HG02885 (cell line): ENCODE measurements around the gene ELOA.
"Not testable (repeated sequence)": the region's sequence is repeated elsewhere in the genome, so short reads cannot be mapped to it uniquely, and the experiment has no call there.

Experiments
- ATAC-seq: cut with Tn5 transposase; IDR thresholded peaks from one replicate; pipeline ENCODE4 v1.9.1; 2021; ENCODE audit warnings: mild to moderate bottlenecking; ENCODE audit not compliant: unreplicated experiment, poor library complexity

Gene ELOA

DNA sequence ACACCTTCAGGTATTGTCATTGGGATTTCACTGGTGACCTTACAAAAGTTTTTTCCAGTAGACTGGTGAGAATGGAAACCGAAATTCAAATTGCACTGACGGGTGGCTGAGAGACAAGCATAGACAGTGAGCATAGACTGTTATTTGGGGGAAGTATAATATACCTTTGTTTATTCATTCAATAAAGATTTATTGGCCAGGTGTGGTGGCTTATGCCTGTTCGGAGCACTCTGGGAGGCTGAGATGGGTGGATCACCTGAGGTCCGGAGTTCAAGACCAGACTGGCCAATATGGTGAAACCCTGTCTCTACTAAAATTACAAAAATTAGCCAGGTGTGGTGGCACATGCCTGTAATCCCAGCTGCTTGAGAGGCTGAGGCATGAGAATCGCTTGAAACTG lies 10.0 kb upstream of the ELOA start:
- not testable (repeated sequence) for ATAC-seq

DNA sequence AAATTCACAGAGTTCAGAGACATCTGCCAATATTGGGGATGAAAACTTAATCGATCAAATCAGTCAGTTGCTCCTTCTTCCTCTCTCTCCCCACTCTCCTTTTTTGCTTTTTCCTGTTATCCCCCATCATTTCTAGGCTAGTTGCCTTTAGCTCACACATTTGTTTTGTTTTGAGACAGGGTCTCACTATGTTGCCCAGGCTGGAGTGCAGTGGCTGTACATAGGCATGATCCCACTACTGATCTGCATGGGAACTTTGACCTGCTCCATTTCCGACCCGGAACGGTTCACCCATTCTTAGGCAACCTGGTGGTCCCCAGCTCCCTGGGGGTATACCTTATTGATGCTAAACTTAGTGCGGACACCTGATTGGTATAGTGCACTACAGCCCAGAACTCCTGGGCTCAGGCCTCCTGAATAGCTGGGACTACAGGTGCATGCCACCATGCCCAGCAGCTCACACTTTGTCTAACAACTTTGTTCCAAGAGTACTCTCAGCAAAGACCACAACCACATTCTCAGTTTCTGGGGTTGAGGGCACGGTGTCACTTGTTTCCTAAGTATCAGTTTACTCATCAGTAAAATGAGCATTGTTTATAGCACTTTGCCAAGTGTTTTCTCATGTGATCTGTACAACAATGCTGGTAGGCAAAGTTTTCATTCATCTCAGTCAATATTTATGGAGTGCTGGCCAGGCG lies 6.7 kb upstream of the ELOA start:
- no peak for ATAC-seq

DNA sequence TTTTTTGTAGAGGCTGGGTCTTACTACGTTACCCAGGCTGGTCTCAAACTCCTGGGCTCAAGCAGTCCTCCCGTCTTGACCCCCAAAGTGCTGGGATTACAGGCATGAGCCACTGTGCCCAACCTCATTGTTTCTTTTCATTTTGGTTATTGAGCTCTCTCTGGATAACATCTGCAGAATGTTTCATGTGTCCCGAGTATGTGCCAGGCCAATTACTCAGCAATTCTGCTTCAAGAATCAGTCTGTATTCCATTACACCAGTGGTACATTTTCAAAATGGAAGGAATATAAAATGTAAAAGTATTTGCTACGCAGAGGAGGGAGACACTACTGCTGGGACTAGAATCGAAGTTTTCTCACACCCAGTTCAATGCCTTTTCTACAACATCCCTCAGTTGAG lies 1.7 kb upstream of the ELOA start:
- ATAC-seq, result no peak

DNA sequence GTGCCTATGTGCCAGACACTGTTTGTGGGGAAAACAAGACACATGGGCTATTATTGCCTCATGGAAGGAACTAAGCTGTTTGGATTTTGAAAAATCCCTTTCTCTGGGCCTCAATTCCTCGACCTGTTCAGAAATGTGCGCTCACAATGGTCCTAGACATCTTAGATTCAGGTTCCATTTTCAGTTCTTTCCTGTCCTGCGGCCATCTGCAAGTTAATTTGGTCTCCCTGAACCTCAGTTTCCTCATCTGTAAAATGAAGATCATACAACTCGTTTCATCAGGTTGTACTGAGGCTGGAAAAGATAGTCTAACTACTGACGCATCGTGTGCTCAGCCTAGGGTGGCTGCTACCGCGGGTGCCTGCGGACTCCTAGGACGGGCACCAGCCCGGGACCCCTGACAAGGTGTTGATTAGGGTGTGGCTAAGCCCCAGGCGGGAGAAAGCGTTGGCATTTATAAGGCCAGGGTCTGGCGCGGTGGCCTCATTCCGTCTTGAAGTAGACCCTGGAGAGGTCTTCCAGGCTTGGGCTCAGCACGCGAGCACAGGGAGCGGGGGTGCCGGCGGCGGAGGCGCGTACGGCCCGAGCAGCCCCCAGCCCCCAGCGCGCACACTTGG lies 493 bp upstream of the ELOA start:
- peak; percentile 27 for ATAC-seq

DNA sequence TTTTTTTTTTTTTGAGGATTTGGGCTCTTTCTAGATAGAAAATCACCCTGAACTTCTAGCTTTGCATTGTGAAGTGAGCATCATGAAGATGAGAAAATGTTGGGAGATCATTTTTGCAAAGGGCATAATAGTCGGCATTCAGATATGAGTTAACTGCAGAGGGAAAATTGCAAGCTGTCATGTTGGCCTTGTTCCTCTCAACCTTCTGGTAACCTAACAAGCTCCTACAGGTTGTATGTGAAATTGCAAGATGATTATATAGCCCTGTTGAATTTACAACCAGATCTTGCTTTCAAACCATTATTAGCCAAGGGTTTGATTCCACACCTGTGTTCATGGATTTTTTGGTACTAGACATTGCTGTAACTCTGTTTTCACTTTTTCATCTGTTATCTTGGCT lies 2.2 kb downstream of the ELOA start:
- no peak for ATAC-seq

DNA sequence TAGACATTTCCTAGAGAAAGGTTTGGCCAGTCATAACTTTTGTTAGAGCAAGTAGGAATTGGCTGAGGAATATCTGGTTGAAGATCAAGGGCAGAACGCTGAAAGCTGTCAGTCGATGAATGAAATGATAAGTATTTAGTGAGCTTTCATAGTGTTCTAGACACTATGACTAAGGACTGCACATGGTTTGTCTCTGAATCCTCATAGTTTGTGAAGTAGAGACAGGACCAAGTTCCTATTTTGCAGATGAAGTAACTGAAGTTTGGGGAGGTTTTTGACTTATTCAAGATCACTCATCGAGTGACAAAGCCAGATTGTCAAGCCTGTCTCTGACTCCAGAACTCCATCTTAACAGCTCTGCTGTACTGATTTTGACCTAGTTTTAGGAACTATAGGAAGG lies 4.7 kb downstream of the ELOA start:
- ATAC-seq, result no peak

DNA sequence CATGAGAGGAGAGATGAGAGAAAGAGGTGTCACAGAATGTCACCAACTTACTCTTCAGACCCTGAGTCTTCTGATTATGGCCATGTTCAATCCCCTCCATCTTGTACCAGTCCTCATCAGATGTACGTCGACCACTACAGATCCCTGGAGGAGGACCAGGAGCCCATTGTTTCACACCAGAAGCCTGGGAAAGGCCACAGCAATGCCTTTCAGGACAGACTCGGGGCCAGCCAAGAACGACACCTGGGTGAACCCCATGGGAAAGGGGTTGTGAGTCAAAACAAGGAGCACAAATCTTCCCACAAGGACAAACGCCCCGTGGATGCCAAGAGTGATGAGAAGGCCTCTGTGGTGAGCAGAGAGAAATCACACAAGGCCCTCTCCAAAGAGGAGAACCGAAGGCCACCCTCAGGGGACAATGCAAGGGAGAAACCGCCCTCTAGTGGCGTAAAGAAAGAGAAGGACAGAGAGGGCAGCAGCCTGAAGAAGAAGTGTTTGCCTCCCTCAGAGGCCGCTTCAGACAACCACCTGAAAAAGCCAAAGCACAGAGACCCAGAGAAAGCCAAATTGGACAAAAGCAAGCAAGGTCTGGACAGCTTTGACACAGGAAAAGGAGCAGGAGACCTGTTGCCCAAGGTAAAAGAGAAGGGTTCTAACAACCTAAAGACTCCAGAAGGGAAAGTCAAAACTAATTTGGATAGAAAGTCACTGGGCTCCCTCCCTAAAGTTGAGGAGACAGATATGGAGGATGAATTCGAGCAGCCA lies 8.0 kb downstream of the ELOA start:
- ATAC-seq, result no peak

DNA sequence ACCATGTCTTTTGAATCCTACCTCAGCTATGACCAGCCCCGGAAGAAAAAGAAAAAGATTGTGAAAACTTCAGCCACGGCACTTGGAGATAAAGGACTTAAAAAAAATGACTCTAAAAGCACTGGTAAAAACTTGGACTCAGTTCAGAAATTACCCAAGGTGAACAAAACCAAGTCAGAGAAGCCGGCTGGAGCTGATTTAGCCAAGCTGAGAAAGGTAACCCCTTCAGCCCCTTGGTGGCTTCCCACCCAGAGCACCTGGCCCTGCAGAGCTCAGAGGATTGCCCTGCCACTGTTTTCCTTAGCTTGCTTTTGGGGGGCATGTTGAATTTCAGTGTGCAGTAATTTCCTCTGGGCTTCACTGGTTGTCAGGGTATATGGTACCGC lies 8.5 kb downstream of the ELOA start:
- ATAC-seq, result no peak

DNA sequence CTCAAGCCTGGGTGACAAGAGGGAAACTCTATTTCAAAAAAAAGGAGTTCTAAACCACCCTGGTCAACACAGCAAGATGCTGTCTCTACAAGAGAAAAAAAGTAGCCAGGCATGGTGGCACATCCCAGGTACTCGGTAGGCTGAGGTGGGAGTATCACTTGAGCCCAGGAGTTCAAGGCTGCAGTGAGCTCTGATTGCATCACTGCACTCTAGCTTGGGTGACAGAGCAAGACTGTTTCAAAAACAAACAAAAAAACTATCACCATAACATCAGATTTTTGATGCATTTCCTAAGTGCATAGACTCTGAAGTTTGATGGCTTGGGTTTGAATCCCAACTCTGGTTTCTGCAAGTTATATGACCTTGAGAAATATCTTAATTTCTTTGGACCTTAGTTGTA lies 9.6 kb downstream of the ELOA start:
- no peak for ATAC-seq

DNA sequence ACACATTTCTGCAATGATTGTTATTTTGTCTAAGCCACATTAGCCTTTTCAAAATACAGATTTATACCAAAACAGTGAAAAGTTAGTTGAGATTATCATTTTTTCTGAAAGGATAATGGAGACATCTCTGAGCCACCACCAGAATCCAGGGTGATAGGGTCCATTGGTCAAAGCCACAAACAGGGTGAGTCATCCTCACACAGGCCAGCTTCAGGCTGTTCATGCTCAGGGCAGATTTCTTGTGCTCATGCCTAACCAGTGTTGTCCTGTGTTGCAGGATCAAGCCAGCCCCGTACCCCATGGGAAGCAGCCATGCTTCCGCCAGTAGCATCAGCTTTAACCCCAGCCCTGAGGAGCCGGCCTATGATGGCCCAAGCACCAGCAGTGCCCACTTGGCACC lies 13.4 kb downstream of the ELOA start:
- ATAC-seq, result no peak

DNA sequence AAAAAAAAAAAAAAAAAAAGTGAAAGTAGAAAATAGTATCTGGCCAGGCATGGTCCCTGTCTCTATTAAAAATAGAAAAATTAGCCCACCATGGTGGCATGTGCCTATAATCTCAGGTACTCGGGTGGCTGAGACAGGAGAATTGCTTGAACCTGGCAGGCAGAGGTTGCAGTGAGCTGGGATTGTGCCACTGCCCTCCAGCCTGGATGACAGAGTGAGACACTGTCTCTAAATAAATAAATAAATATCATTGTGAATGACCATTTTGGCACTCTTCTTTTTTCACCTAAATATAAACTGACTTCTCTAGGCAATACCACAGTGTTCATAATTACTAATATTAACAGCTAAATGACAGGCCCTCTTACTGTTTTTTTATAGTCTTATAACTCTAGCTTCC lies 14.5 kb downstream of the ELOA start:
- no peak for ATAC-seq

DNA sequence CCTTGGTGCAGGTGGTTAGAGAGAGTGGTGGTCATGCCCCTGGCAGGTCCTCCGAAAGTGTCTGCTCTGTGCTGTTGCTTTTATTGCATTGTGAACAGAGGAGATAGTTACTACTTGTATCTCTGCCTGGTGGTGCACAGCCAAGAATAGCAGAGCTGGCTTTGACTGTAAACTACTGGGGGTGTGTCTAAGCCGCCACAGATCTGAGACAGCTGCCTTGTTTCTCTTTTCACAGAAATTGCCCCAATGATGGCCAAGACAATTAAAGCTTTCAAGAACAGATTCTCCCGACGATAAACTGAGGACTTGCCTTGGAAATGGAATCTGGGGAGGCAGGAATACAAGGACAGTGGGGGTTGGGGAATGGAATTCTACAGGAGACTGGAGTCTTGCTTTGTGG lies 16.0 kb downstream of the ELOA start:
- ATAC-seq, result no peak

DNA sequence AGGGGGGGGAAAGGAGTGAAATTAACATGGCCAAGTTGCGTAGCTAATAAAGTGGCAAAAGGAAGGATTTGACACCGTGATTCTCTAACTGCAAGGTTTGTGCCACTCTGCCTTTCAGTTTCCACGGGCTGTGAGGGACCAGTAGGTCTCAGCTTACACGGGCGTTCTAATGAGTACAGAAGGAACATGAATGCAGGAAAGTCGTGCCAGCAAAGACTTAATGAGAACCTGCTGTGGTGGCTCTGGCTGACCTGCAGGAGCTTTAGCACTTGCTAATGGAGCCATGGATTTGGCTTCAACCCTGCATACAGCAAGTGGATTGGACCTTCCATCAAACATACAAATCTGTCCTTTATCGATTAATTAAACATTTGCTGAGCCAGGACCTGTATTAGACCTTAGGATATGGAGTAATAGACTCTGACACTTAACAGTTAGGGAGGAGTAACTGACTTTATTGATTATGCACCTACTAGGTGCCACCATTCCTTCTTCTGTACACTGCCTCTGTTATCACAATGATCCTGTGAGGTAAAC lies 19.8 kb downstream of the ELOA start:
- no peak for ATAC-seq

DNA sequence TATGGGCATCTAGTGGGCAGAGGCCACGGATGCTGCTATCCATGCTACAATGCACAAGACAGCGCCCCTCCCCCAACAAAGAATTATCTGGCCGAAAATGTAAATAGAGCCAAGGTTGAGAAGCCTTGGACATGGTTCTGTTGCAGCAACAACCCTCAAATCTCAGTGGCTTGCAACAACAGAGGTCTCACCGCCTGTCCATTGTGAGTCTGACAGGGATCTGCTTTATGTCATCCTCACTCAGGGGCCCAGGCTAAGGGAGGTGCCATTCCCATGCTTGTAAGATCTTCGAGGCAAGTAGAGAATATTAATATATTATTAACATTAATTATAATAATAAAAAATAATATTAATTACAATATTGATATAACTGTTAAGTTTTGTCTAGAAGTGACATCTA lies 25.5 kb downstream of the ELOA start:
- ATAC-seq, result no peak

DNA sequence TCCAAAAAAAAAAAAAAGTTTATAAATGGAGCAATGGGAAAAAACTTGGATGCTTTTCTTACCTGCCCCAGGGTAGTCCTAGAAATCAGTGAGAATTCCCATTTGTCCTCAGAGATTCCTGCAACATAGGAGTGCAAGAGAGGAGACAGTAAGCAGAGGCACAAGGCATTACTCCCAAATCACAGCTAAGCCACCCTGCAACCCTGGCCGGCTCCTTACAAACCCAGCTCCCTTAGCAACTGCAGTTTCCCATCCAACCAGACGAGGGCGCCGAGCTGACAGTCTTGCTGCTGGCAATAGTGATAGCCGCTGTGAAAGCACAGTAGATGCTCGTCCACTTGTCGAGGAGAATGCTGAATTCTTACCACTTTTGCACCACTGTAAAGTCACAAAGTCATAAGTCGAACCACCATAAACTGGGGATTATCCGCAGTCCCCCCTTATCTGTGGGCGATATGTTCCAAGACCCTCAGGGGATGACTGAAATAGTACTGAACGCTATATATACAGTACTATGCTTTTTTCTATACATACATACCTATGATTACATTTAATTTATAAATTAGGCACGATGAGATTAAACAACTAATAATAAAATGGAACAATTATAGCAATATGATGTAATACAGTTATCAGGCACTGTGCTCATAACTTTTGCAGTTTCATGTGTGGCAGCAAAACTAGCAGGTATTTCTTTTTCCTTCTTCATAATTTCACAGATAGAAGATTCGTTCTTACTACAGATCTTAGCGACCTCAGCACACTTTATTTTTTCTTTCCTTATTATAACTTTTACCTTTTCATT lies 29.0 kb downstream of the ELOA start:
- ATAC-seq, result peak; percentile 59

DNA sequence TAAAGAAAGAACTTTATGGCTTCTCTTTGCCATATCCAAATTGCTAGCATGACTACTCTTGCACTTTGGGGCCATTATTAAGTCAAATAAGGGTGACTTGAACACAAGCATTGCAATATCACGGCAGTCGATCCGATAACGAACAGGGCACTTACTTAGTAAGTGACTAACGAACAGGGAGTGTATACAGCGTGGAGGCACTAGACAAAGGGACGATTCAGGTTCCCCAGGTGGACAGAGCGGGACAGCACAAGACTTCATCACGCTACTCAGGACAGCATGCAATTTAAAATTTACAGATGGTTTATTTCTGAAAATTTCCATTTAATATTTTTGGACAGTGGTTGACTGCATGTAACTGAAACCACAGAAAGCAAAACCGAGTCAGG lies 29.6 kb downstream of the ELOA start:
- no peak for ATAC-seq

DNA sequence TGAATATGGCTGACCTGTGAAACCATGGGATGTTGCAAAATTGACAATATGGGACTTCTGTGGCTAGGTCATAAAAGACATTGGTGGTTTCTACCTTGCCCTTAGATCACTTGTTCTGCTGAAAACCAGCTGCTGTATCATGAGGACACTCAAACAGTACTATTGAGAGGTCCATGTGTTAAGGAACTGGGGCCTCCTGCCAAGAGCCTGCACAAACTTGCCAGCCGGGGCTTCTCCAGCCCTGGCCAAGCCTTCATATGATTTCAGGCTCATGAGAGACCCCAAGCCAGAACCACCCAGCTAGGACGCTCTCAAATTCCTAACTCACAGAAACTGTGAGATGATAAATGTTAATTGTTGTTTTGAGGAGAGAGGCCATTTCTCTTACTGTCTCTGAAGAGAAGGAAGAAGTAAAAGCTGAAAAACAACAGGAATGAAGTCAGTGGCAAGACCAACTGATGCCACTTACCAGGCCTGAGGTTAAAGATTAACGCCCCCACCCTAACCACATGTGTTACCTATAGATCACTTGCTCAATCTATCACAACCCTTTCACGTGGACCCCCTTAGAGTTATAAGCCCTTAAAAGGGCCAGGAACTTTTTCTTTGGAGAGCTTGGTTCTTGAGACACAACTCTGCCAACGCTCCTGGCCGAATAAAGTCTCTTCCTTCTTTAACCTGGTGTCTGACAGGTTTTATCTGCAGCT lies 31.1 kb downstream of the ELOA start:
- ATAC-seq, result no peak

DNA sequence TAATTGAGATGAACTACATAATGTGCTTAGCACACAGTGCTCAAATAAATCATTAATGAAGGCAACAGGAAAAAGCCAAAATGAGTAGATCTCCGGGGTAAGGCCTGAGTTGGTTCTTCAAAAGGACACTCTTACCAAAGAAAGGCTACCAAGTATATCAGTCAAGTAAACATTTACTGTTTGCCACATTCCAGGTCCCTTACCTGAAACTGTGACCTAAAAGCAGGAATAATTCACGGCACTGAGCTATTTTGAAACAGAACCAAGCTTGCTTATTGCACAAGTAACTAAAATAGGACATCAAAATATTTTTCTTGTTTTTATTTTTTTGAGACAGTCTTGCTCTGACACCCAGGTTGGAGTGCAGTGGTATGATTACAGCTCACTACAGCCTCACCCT lies 32.9 kb downstream of the ELOA start:
- ATAC-seq, result no peak

DNA sequence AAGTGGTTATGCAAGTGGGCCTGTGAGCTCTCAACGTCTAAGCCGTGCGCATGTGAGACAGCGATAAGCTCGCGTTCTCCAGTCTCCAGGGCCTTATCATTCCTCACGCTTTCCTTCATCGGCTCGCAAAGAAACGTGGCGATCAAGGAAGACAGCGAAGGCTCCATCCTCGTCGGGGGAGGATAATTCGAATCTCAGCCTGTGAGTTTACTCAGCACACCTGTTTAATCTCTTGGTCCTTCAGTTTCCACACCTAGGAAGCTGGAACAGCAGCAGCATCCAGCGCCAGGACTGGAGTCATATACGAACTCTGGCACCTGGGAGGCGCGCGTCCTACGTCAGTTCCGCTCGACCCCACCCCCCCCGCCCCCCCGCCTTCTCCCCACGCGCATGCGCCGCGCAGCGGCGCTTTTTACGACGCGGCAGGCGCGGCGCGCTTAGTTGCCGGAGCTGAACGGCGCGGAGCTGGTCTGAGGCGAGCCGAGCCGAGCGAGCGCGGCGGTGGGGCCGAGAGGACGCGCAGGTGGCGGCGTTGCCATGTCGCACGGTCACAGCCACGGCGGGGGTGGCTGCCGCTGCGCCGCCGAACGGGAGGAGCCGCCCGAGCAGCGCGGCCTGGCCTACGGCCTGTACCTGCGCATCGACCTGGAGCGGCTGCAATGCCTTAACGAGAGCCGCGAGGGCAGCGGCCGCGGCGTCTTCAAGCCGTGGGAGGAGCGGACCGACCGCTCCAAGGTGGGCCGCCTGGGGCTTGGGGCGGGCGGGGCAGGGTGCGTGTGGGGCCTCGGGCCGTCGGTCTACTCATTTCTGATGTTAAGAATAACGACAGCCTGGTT lies 34.9 kb downstream of the ELOA start, which contains the start of gene PITHD1:
PITHD1 (plus strand) TSS at position 440 of the 836 bp plus-strand sequence; CDS start at position 538, 98 bp downstream.
- peak; percentile 72 for ATAC-seq
